NCI-H1048 (cell line): ENCODE measurements around the gene NFIL3.

ENCODE experiments used
- DNase-seq: peaks from one replicate; lab custom pipeline; 2025; lab: John Stamatoyannopoulos, UW

The NFIL3 gene

GRCh38 chr9:91421971-91422757 lies 1.5 kb downstream of the NFIL3 start:
- no peak for DNase-seq

DNA sequence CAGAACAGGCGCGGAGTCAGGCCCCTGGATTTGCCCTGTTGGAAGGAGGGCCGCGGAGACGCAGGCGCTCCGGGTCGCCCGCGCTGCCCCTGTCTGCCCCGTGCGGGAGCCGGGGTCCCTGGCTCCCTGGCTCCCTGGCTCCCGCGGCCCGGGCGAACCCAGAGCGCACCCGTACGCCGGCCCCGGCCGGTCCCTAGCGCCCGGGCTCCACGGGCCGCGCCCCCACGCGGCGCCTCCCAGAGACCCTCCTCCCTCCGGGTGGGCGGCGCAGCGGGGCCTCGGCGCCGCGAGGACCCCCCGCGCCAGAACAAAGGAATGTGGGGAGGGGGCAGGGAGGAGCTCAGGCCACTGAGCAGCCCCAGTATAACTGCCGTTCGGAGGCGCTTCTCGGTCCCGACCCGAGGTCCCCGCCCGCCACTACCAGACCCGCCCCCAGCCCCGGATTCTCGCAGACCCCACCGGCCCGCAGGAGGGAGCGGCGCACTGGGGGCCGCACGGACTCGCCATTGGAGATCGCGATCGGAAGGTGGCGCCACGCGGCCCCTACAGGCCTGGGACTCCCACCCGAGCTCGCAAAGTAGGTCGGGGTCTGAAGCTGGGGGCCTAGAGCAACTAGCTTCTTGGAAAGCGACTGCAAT lies 2.4 kb downstream of the NFIL3 start:
- no peak for DNase-seq

- no peak for DNase-seq
These were observed 3.0 kb downstream of the NFIL3 start for GRCh38 chr9:91420501-91421127.

DNA sequence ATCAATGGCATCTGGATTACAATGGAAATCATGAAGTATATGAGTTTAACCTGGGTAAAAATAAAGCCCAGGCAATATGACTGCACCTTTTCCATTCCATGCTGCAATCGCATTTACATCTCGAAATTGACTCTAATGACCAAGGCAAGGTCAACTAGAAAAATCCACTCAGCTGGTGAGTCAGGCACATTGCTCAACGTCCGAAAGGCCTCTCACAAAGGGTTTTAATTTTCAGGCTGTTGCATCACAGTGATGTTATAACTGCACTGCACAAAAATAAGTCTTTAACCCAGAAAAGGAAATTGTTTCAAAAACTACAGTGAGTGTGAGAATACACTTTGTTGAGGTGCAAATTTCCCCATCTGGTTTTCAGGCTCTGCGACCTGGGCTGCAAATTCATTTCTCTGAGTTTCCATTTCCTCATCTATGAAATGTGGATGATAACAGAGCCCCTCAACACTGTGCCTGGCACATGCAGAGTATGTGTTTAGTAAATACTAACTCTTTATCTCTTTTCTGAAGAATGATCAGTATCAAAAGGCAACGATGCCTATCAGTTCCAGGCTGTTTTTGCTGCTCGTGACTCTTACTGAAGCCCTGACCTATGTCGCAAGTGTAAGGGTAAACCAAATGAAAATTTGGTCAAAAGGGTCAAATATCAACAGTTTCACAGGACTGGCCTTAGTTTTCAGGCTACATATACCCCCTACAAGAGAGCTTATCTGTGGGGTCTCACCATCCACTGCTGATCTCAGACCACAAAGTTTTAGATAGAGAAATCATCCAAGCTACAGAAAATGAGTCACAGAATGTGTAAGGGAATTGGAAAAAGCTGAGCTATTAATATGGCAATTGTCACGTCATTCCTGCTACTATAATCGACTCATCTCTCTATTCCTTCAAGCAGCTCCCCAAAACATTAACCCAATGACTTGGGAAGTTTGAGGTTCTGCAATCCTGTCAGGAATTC lies 4.1 kb downstream of the NFIL3 start:
- no peak for DNase-seq

DNA sequence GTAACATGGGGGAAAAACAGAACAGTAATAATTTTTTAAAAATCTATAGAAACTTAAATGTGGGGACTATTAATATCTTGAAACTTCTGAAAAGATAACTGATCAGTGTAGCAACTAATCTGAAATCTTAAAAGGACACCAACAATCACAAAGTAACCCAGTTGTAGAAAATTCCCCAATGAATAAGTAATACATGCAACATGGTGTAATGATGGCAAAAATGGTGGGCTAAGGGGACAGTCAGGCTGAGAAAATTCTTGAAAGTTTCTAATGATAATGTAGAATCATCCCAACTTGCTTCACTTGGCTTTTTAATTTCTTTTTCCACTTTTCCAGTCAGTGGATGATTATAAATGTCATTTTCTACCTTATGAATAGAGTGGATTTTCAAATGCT lies 5.4 kb downstream of the NFIL3 start:
- no peak for DNase-seq

DNA sequence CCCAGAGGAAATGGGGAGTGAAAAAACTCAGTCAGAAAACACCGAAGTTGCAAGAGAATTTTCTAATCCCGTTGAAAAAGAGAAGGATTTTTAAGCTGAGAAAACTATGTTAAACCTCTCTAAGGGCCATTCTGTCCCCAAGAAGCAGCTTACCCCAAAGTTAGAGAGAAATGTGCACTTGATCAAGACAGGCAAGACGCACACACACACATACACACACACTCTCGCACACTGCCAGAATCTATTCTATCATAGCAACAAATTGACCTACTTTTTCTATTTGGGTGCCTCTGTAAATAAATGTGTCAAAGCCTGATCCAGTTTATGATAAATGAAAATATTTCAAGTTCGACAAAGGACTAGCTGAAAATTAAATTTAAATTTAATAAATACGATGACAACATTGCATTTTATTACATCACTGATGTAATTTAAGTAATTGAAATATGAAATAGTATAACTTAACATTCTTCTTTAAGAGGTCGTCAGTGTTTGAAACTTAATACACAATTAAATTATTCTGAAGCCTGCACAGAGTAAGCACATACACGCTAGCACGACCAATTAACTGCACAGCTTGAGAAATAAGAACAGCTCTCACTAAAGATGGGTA lies 5.9 kb downstream of the NFIL3 start:
- no peak for DNase-seq

- DNase-seq: no peak
These were observed 7.4 kb downstream of the NFIL3 start for GRCh38 chr9:91416096-91416712.

DNA sequence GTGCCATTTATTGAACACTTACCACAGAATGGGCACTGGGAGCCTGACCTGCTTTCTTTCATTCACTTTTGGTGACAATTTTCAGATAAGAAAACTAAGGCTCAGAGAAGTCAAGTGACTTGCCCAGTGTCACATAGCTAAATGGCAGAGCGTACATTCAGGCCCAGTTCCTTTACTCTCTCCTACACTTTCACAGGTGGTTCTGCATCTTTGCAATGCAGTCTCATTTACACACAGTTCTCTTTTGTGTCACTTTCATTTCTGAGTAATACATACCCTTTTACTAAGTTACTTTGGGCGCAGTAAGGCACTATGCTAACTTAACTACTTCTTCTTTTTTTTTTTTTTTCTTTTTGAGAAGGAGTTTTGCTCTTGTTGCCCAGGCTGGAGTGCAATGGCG lies 8.3 kb downstream of the NFIL3 start:
- DNase-seq: no peak

GRCh38 chr9:91412941-91413340 lies 10.7 kb downstream of the NFIL3 start:
- no peak for DNase-seq

DNA sequence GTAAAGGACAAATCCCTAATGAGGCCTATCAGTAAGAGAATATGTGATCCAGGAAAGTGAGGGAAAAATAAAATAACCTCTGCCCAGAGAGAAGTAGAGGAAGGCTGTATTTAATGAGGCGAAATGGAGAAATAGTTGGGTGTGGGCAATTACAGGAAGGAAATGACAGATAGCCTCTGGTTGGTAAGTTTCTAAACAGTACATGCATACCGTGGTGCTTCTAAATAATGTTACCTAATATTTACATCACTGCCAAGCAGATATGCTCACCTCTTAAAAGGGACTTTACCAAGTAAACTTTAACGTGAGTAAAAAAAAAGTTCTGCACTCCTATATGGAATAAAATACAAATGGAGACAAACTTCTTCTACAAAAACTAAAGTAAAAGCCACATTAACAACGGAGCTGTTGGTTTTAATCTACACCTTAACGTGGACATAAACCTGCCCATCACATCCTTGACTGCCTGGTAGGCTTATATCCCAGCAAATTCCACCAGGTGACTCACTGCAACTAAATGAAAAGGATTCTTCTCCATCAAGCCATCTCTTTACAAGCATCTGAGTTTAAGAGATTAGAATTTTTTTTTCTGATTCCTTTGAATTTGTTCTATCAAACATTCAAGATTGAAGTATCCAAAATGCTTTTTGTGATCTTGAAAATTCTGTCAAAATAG lies 12.4 kb downstream of the NFIL3 start:
- no peak for DNase-seq

DNA sequence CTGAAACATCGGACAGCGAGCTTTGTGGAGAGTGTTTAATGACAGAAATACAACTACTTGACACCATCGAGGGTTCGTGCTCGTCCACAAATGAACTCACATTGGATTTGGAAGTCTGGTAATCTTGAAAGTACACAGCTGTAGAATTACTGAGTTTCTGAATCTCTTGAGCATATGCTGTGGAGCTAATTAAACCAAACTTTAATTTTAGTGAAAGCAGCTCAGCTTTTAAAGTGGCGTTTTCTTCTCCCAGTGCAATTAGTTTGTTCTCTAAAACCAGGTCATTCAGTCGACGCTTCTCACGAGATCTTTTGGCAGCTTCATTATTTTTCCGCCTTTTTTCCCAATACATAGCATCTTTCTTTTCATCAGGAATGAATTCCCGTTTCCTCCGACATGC lies 13.5 kb downstream of the NFIL3 start:
- no peak for DNase-seq

- DNase-seq: no peak
These were observed 15.2 kb downstream of the NFIL3 start for GRCh38 chr9:91408475-91408874.

DNA sequence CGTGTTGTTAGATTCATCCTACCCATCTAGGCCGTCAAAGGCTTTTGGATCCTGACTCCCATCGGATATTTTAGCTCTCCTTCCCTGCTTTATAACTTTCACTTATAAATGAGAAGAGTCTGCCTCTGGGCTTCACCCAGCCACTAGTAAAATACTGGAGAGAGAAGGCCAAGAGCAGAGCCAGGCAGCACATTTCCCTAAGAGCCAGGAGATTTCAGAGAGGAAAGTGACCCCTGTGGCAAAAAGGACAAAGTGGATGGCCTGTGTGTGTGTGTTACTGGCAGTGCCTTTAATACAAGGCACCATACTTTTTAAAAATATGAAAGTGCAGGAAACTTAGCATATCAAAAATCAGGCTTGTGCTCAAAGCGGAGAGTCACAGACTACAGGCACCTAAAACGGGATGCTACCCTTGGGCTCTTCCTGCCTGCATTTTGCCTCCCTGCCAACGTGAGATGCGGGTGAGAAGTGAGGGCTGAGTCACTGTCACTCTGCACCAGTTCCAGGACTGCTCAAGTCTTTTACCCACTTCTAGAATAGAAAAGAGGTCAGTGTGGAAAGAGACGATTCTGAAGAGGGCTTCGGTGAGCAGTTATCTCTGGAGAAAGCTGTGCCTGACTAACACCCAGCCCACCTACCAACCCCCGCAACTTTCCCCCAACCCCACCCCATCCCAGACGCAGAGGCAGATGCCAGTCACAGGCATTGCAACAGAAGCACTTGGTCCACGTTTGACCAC lies 15.9 kb downstream of the NFIL3 start:
- DNase-seq: no peak

DNA sequence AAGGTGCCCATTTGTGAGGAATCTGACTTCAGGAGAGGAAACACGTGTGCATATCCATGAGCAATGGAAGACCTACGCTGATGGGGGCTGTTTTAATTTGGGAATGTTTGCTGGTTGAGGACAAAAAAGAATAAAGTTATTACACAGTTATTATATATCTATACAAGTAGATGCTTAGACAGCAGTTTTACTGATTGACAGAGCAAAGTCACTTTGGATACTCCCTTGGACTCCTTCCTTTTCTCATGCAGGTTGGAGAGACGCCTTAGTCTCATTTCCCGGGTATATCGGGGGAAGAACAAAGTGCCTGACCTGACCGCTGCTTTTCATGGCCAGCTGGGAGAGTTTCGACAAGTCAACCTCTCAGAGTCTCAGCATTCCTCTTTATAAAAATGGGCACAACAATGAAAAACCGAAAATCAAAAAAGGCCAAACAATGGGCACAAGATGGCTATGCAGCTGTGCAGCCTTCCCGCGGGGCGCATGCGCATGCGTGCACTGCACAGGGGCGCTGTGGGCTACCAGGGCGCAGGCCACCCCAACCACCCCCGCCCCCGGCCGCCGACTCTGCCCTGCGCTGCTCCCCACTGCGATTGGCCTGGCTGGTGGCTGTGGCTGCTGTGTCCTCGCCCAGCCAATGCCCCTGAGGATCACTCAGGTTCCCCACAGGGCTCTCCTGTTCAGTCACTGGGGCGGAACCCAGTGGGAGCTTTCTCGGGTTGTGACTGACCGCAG lies 18.1 kb downstream of the NFIL3 start:
- no peak for DNase-seq

DNA sequence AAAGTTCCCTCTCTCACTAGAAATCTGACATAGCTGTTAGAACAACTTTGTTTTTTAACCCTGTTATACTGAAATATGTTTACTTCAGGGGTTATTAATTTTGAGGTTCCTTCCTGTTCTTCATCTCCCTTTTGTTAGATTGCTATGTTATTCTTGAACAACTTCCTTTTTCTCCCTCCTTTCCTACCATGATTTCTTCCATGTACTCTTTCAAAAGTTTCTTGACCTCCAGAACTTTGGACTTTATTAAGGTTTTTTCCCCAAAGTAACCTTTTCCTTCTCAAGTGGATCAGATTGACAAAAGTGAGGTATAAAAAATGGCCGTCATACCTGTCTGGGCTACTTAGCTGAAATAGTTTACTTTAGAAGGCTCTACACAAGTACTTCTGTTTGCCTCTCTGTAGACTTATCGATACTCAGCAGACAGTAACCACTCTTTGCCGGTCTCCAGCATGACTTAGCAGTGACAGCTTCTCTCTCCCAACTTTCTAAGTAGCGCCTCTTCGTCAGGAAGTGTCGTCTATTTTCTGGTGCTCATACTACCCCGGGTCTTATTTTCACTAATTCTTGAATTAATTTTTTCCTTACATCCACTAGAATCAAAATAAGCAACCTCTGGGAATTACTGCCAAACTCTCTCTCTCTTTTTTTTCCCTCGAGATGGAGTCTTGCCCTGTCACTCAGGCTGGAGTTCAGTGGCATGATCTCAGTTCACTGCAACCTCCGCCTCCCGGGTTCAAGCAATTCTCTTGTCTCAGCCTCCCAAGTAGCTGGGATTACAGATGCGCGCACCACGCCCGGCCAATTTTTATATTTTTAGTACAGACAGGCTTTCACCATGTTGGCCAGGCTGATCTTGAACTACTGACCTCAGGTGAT lies 19.7 kb downstream of the NFIL3 start:
- DNase-seq: no peak

DNA sequence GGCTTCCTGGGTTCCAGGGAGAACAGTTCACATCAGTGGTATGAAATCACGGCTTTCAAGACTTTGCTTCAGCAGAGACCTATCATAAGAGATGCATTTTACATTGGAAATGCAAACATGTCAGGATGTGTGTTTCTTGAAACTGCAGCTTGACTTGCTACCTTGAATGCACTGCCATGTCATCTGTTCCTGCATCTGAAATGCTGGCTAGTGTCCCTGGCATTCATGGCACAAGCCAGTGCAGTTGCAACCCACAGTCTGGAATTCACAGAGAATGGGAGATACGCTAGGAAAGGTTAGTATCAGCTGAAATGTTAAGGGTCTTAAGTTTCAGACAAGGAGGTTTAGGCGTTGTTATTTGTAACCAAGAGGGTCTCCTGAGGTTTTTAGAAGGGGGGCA lies 24.7 kb downstream of the NFIL3 start:
- no peak for DNase-seq

GRCh38 chr9:91395553-91396471 lies 27.8 kb downstream of the NFIL3 start:
- DNase-seq: no peak
